WTC11 (cell line): ENCODE results near the gene DPH5. TPM values are rescaled to one million over a fixed set of nuclear protein-coding genes. Genes with fewer than 3 reads are reported as not detected.

Experiments
- ATAC-seq: fragments of 200-7000 bp; cut with Tn5 transposase; 2 replicates; pipeline ENCODE4 v1.10.0; 2021; ENCODE audit warnings: mild to moderate bottlenecking, moderate library complexity
- CTCF ChIA-PET: fragments of 300-600 bp; sonication (Branson Sonifier 250); formaldehyde crosslinking; loops from one replicate; lab custom pipeline; 2021; ENCODE audit warnings: antibody characterized with exemption; lab: Charles Lee
- POLR2A ChIA-PET: fragments of 350-600 bp; sonication (Branson Sonifier 250); formaldehyde crosslinking; loops from one replicate; lab custom pipeline; 2021; ENCODE audit warnings: antibody characterized with exemption; lab: Charles Lee
- DNase-seq: peaks from one replicate; pipeline ENCODE4 v3.0.0; 2021; ENCODE audit warnings: low spot score
- H3K27ac Mint-ChIP-seq: 2 replicates; pipeline ENCODE4 v1.8.0; 2021; ENCODE audit warnings: mixed read lengths
- H3K27me3 Mint-ChIP-seq: 2 replicates; pipeline ENCODE4 v1.8.0; 2021; ENCODE audit warnings: low read depth, mild to moderate bottlenecking, moderate library complexity, mixed read lengths
- H3K36me3 Mint-ChIP-seq: 2 replicates; pipeline ENCODE4 v1.8.0; 2021; ENCODE audit warnings: mixed read lengths
- H3K4me1 Mint-ChIP-seq: 2 replicates; pipeline ENCODE4 v1.8.0; 2022; ENCODE audit warnings: mixed read lengths
- H3K4me3 Mint-ChIP-seq: 2 replicates; pipeline ENCODE4 v1.8.0; 2021; ENCODE audit warnings: mild to moderate bottlenecking, moderate library complexity, mixed read lengths
- H3K9me3 Mint-ChIP-seq: 2 replicates; pipeline ENCODE4 v1.8.0; 2021; ENCODE audit warnings: mixed read lengths
- ELF4 ChIP-seq: sonication (generic); formaldehyde crosslinking; IDR thresholded peaks from 2 replicates; pipeline ENCODE4 v1.8.1; 2022; ENCODE audit warnings: low read depth, mild to moderate bottlenecking, moderate library complexity, missing genetic modification reagents
- FOXK1 ChIP-seq: sonication (generic); formaldehyde crosslinking; IDR thresholded peaks from 2 replicates; pipeline ENCODE4 v1.8.0; 2022; ENCODE audit warnings: mild to moderate bottlenecking, moderate library complexity, missing genetic modification reagents
- MXD4 ChIP-seq: fragments of 250-450 bp; sonication (Bioruptor Pico); IDR thresholded peaks from 2 replicates; pipeline ENCODE4 v1.8.0; 2021; ENCODE audit warnings: mild to moderate bottlenecking, moderate library complexity, borderline replicate concordance
- MYBL2 ChIP-seq: sonication (generic); formaldehyde crosslinking; IDR thresholded peaks from 2 replicates; pipeline ENCODE4 v1.8.1; 2023; ENCODE audit warnings: mild to moderate bottlenecking, moderate library complexity, missing genetic modification reagents
- NFE2L1 ChIP-seq: sonication (generic); formaldehyde crosslinking; IDR thresholded peaks from 2 replicates; pipeline ENCODE4 v1.8.1; 2023; ENCODE audit warnings: missing genetic modification reagents
- NFYB ChIP-seq: sonication (generic); formaldehyde crosslinking; conservative IDR thresholded peaks from 2 replicates; pipeline ENCODE4 v1.8.0; 2022; ENCODE audit warnings: low read depth, missing genetic modification reagents
- RORB ChIP-seq: fragments of 250-450 bp; sonication (Bioruptor Pico); IDR thresholded peaks from 2 replicates; pipeline ENCODE4 v1.9.0; 2021; ENCODE audit warnings: mild to moderate bottlenecking
- SOX15 ChIP-seq: fragments of 250-450 bp; sonication (Bioruptor Pico); IDR thresholded peaks from 2 replicates; pipeline ENCODE4 v1.9.0; 2021; ENCODE audit warnings: mild to moderate bottlenecking
- TEAD4 ChIP-seq: sonication (generic); formaldehyde crosslinking; IDR thresholded peaks from 2 replicates; pipeline ENCODE4 v1.8.0; 2022; ENCODE audit warnings: mild to moderate bottlenecking, missing genetic modification reagents
- ZNF423 ChIP-seq: fragments of 250-450 bp; sonication (Bioruptor Pico); IDR thresholded peaks from 2 replicates; pipeline ENCODE4 v2.1.2; 2022; ENCODE audit warnings: mild to moderate bottlenecking, moderate library complexity
- total RNA-seq: library from RNA; stranded (reverse); gene quantifications from 3 replicates; pipeline ENCODE4 v1.2.3, GENCODE V29; 2021
- TF ChIP-seq, protein P1 (sequence below): sonication (generic); formaldehyde crosslinking; IDR thresholded peaks from 2 replicates; pipeline ENCODE4 v1.8.0; 2022; ENCODE audit warnings: mild to moderate bottlenecking, missing genetic modification reagents
- TF ChIP-seq, protein P2 (sequence below): sonication (generic); formaldehyde crosslinking; IDR thresholded peaks from 2 replicates; pipeline ENCODE4 v1.8.1; 2022; ENCODE audit warnings: low read depth, missing genetic modification reagents, borderline replicate concordance
- TF ChIP-seq, protein P3 (sequence below): sonication (generic); formaldehyde crosslinking; IDR thresholded peaks from 2 replicates; pipeline ENCODE4 v1.8.0; 2023; ENCODE audit warnings: mild to moderate bottlenecking, missing genetic modification reagents
- TF ChIP-seq, protein P4 (sequence below): sonication (generic); formaldehyde crosslinking; IDR thresholded peaks from 2 replicates; pipeline ENCODE4 v1.8.0; 2022; ENCODE audit warnings: mild to moderate bottlenecking, missing genetic modification reagents
- TF ChIP-seq, protein P5 (sequence below): sonication (generic); formaldehyde crosslinking; IDR thresholded peaks from 2 replicates; pipeline ENCODE4 v1.8.1; 2023; ENCODE audit warnings: mild to moderate bottlenecking, missing genetic modification reagents, moderate library complexity

Gene DPH5
- total RNA-seq, 1 experiment from 2014 or later, result 64.8 TPM

DNA sequence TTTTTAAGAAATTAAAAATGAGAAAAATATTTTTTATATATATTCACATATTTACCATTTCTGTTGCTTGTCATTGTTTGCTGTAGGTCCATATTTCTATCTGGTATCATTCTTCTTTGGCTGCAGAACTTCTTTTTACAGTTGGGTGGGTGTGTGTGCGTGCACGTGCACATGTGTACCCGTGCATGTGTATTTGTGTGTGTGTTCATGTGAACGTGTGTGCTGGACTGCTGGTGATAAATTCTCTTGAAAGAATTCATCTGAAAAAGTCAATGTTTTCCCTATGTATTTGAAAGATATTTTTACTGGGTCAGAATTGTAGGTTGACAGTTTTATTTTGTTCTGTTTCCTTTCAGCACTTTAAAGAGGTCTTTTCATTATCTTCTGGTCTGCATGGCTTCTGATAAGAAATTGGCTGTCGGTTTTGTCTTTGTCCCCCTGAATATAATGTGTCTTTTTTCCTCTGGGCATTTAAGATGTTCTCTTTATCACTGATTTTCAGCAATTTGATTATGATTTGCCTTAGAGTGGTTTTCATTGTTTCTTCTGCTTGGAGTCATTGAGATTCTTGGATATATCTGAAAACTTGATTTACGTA is 34.5 kb upstream of the DPH5 start (continued):
- TF ChIP-seq ZNF423 (CRISPR knock-in tag) (no peak), TEAD4 (CRISPR knock-in tag) (no peak)
- TF ChIP-seq, protein P1, sequence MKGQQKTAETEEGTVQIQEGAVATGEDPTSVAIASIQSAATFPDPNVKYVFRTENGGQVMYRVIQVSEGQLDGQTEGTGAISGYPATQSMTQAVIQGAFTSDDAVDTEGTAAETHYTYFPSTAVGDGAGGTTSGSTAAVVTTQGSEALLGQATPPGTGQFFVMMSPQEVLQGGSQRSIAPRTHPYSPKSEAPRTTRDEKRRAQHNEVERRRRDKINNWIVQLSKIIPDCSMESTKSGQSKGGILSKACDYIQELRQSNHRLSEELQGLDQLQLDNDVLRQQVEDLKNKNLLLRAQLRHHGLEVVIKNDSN, result no peak

DNA sequence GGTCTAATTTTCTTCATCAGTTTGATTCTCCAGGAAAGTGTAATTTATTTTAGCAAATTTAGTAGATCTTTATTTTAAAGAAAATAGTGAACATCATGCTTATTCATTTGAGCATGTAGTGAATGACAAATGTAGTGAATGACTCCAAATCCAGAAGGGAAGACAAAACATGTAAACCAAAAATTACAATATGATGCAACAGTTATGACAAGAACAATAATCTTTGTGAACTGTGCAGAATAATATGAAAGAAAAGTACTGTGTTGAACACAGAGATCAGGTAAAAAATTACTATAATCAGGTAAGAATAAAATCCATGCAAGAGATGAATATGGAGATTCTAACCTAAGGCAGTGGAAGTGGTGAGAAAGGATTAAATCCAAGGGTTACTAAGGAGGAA is 30.0 kb upstream of the DPH5 start:
- H3K9me3 Mint-ChIP-seq, result no peaks in the 10 kb centered on the region
- TF ChIP-seq, protein P2, sequence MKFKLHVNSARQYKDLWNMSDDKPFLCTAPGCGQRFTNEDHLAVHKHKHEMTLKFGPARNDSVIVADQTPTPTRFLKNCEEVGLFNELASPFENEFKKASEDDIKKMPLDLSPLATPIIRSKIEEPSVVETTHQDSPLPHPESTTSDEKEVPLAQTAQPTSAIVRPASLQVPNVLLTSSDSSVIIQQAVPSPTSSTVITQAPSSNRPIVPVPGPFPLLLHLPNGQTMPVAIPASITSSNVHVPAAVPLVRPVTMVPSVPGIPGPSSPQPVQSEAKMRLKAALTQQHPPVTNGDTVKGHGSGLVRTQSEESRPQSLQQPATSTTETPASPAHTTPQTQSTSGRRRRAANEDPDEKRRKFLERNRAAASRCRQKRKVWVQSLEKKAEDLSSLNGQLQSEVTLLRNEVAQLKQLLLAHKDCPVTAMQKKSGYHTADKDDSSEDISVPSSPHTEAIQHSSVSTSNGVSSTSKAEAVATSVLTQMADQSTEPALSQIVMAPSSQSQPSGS (CRISPR knock-in tag), result no peak
- TF ChIP-seq TEAD4 (CRISPR knock-in tag) (no peak), NFYB (no peak), NFE2L1 (CRISPR knock-in tag) (no peak), ELF4 (CRISPR knock-in tag) (no peak), FOXK1 (CRISPR knock-in tag) (no peak), MXD4 (CRISPR knock-in tag) (no peak), RORB (no peak), SOX15 (CRISPR knock-in tag) (no peak), MYBL2 (no peak)
- TF ChIP-seq, protein P3, sequence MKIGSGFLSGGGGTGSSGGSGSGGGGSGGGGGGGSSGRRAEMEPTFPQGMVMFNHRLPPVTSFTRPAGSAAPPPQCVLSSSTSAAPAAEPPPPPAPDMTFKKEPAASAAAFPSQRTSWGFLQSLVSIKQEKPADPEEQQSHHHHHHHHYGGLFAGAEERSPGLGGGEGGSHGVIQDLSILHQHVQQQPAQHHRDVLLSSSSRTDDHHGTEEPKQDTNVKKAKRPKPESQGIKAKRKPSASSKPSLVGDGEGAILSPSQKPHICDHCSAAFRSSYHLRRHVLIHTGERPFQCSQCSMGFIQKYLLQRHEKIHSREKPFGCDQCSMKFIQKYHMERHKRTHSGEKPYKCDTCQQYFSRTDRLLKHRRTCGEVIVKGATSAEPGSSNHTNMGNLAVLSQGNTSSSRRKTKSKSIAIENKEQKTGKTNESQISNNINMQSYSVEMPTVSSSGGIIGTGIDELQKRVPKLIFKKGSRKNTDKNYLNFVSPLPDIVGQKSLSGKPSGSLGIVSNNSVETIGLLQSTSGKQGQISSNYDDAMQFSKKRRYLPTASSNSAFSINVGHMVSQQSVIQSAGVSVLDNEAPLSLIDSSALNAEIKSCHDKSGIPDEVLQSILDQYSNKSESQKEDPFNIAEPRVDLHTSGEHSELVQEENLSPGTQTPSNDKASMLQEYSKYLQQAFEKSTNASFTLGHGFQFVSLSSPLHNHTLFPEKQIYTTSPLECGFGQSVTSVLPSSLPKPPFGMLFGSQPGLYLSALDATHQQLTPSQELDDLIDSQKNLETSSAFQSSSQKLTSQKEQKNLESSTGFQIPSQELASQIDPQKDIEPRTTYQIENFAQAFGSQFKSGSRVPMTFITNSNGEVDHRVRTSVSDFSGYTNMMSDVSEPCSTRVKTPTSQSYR (CRISPR knock-in tag), result no peak
- TF ChIP-seq, protein P4, sequence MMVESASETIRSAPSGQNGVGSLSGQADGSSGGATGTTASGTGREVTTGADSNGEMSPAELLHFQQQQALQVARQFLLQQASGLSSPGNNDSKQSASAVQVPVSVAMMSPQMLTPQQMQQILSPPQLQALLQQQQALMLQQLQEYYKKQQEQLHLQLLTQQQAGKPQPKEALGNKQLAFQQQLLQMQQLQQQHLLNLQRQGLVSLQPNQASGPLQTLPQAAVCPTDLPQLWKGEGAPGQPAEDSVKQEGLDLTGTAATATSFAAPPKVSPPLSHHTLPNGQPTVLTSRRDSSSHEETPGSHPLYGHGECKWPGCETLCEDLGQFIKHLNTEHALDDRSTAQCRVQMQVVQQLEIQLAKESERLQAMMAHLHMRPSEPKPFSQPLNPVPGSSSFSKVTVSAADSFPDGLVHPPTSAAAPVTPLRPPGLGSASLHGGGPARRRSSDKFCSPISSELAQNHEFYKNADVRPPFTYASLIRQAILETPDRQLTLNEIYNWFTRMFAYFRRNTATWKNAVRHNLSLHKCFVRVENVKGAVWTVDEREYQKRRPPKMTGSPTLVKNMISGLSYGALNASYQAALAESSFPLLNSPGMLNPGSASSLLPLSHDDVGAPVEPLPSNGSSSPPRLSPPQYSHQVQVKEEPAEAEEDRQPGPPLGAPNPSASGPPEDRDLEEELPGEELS (CRISPR knock-in tag), result no peak
- TF ChIP-seq, protein P5, sequence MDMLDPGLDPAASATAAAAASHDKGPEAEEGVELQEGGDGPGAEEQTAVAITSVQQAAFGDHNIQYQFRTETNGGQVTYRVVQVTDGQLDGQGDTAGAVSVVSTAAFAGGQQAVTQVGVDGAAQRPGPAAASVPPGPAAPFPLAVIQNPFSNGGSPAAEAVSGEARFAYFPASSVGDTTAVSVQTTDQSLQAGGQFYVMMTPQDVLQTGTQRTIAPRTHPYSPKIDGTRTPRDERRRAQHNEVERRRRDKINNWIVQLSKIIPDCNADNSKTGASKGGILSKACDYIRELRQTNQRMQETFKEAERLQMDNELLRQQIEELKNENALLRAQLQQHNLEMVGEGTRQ, result no peak
- H3K4me3 Mint-ChIP-seq, result no peak overlapping the region

More for the DNA sequence above, 30.0 kb upstream of the DPH5 start:
- H3K4me1 Mint-ChIP-seq, result no peaks in the 10 kb centered on the region
- ATAC-seq, result no peak
- ChIA-PET POLR2A (no interaction called here), CTCF (no interaction called here)
- no peak for DNase-seq
- no peaks in the 10 kb centered on the region for H3K27me3 Mint-ChIP-seq
- H3K36me3 Mint-ChIP-seq, result no peaks in the 10 kb centered on the region
- H3K27ac Mint-ChIP-seq, result no peak overlapping the region
